GM03348 (cell line): Measurements from ENCODE around the gene ADAM10.
"Not testable (repeated sequence)": the region's sequence is repeated elsewhere in the genome, so short reads cannot be mapped to it uniquely, and the experiment has no call there.

Experiments
- DNase-seq: peaks from one replicate; pipeline ENCODE4 v3.0.0; 2012; ENCODE audit warnings: low spot score

Gene ADAM10

GRCh38 chr15:58749532-58750337 is at the start of gene ADAM10:
Gene ADAM10 (minus strand): TSS chr15:58749707. CDS start chr15:58749534, 173 bp downstream.
- peak; percentile 100 for DNase-seq

- no peak for DNase-seq
Observed at GRCh38 chr15:58797505-58797904, 48.0 kb upstream of the ADAM10 start.

- DNase-seq = no peak
Observed at GRCh38 chr15:58795825-58796224, 46.3 kb upstream of the ADAM10 start.

GRCh38 chr15:58793862-58794261 is 44.4 kb upstream of the ADAM10 start:
- no peak for DNase-seq

GRCh38 chr15:58788056-58788710 is 38.7 kb upstream of the ADAM10 start:
- DNase-seq = no peak

- DNase-seq = no peak
Observed at GRCh38 chr15:58785355-58785754, 35.8 kb upstream of the ADAM10 start.

GRCh38 chr15:58779554-58779953 is 30.0 kb upstream of the ADAM10 start:
- DNase-seq = no peak

GRCh38 chr15:58777107-58777506 is 27.6 kb upstream of the ADAM10 start:
- DNase-seq = no peak

- DNase-seq = no peak
Observed at GRCh38 chr15:58775402-58775801, 25.9 kb upstream of the ADAM10 start.

- DNase-seq = no peak
Observed at GRCh38 chr15:58773024-58773423, 23.5 kb upstream of the ADAM10 start.

- DNase-seq = peak; percentile 42
Observed at GRCh38 chr15:58771621-58772250, 22.2 kb upstream of the ADAM10 start.

- peak; percentile 97 for DNase-seq
Observed at GRCh38 chr15:58770857-58771620, 21.5 kb upstream of the ADAM10 start, which contains the start of gene MINDY2. Gene MINDY2 (plus strand): TSS chr15:58771302. CDS start chr15:58771396, 94 bp downstream.

GRCh38 chr15:58770519-58770856 is 21.0 kb upstream of the ADAM10 start:
- peak; percentile 75 for DNase-seq

- DNase-seq = not testable (repeated sequence)
Observed at GRCh38 chr15:58768601-58769004, 19.1 kb upstream of the ADAM10 start.

- no peak for DNase-seq
Observed at GRCh38 chr15:58766290-58766689, 16.8 kb upstream of the ADAM10 start.

- DNase-seq = no peak
Observed at GRCh38 chr15:58764468-58764867, 15.0 kb upstream of the ADAM10 start.

- no peak for DNase-seq
Observed at GRCh38 chr15:58762731-58763130, 13.2 kb upstream of the ADAM10 start.

GRCh38 chr15:58762285-58762684 is 12.8 kb upstream of the ADAM10 start:
- DNase-seq = no peak

- DNase-seq = no peak
Observed at GRCh38 chr15:58761010-58761388, 11.5 kb upstream of the ADAM10 start.

GRCh38 chr15:58760385-58761009 is 11.0 kb upstream of the ADAM10 start:
- no peak for DNase-seq

GRCh38 chr15:58758141-58758540 is 8.6 kb upstream of the ADAM10 start:
- peak; percentile 37 for DNase-seq

GRCh38 chr15:58755956-58756355 is 6.4 kb upstream of the ADAM10 start:
- DNase-seq = no peak
